Measurements from ENCODE around the gene ADK. TPM values are rescaled to one million over a fixed set of nuclear protein-coding genes. Genes with fewer than 3 reads are reported as not detected.
"Not testable (repeated sequence)": the region's sequence is repeated elsewhere in the genome, so short reads cannot be mapped to it uniquely, and the experiment has no call there.

The ADK gene
- total RNA-seq, 2 experiments from 2014 or later, result 52.8 to 54.4 TPM

DNA sequence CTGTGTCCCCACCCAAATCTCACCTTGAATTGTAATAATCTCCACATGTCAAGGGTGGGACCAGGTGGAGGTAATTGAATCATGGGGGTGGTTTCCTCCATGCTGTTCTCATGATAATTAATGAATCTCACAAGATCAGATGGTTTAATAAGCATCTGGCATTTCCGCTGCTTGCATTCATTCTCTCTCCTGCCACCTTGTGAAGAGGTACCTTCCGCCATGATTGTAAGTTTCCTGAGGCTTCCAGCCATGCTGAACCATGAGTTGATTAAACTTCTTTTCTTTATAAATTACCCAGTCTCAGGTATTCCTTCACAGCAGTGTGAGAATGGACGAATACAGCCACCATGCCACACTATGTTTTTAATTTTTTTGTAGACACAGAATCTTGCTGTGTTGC lies 345.3 kb downstream of the ADK start:
- not testable (repeated sequence) for H3K27ac Mint-ChIP-seq, H3K27me3 Mint-ChIP-seq
- peaks cover 35% of the 10 kb centered on the region for H3K36me3 Mint-ChIP-seq

DNA sequence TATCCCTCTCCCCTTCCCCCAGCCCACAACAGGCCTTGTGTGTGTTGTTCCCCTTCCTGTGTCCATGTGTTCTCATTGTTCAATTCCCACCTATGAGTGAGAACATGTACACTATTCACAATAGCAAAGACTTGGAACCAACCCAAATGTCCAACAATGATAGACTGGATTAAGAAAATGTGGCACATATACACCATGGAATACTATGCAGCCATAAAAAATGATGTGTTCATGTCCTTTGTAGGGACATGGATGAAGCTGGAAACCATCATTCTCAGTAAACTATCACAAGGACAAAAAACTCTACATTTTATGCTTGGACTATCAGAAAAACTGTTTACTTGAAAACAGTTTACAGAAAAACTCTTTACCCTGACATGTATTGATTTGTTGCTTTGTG lies 347.6 kb downstream of the ADK start:
- H3K27ac Mint-ChIP-seq; H3K4me3 Mint-ChIP-seq; intact Hi-C loops (cut with micrococcal nuclease); DNase-seq; H3K27me3 Mint-ChIP-seq; POLR2A ChIA-PET: not testable (repeated sequence)
- Mint-ChIP-seq H3K36me3 (peaks cover 37% of the 10 kb centered on the region), H3K4me1 (ENCODE audit: low read depth) (peaks cover 36% of the 10 kb centered on the region), H3K9me3 (peaks cover 19% of the 10 kb centered on the region)
- CTCF ChIA-PET, result interaction anchor here (0.6 kb wide), 1 partner anchor 234 kb away, joined by 3 read pairs; no protein-coding TSS in a partner anchor

More for the DNA sequence above, 345.3 kb downstream of the ADK start:
- Mint-ChIP-seq H3K4me1 (ENCODE audit: low read depth) (peaks cover 18% of the 10 kb centered on the region), H3K9me3 (peaks cover 19% of the 10 kb centered on the region)
- POLR2A ChIA-PET; intact Hi-C loops (cut with micrococcal nuclease); CTCF ChIA-PET; DNase-seq; H3K4me3 Mint-ChIP-seq: not testable (repeated sequence)

DNA sequence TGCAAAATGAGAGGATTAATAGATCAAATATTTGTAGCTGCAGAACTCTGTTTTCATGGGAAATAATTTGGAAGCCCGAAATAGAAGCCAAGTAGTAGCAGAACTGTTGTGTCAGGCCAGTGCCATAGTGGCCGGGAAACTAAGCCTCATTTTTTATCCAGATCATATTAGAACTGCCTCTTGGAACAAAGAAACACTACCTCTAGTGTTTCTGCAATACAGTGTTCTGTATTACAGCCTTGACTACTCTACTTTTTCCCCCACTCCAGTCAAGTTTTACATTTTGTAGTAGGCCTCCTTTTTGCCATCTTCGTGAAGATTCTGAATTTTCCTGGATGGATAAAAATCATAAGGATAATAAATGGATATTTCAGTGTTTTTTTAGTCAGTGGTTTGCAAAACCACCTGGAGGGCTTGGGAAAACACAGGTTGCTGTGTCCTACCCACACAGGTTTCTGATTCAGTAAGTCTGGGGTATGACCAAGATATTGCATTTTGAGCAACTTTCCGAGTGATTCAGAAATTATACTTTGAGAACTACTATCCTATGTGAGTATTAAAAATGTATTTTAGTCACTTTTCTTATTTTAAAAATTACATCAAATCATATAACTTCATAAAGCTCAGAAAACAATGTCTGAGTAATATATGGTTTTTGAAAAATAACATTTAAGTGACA lies 349.1 kb downstream of the ADK start:
- Mint-ChIP-seq H3K9me3 (peaks cover 28% of the 10 kb centered on the region), H3K4me1 (ENCODE audit: low read depth) (peaks cover 44% of the 10 kb centered on the region), H3K4me3 (no peak overlapping the region), H3K27ac (no peak overlapping the region), H3K36me3 (peaks cover 46% of the 10 kb centered on the region), H3K27me3 (no peaks in the 10 kb centered on the region)
- POLR2A ChIA-PET, result interaction anchor here (0.7 kb wide), 1 partner anchor 86 kb away, joined by 3 read pairs; no protein-coding TSS in a partner anchor
- intact Hi-C loops (cut with micrococcal nuclease), result loop anchor here (1.0 to 2.0 kb wide), 2 partner anchors 85 to 327 kb away; partner anchors contain the start of gene KAT6B
- CTCF ChIA-PET, result interaction anchor here (0.6 kb wide), 1 partner anchor 794 kb away, joined by 4 read pairs; no protein-coding TSS in a partner anchor
- peak; percentile 37 for DNase-seq

DNA sequence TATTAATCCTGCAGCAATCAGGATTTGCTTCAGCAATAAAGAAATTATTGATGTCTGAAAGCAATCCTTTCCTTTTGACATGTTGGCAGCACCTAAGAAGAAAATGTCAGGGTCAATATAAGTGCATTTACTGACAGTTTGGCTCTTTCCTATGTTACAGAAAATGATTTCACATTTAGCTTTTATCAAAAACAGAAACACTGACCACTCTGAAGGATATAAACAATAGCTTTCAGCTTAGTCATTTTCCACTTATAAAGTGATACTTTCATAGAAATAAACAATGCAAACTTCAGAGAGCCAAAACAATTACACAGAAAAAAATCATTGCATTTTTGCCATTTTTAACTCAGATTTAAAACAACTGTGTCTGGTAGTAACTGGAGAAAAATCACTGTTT lies 349.8 kb downstream of the ADK start:
- H3K36me3 Mint-ChIP-seq, result peaks cover 49% of the 10 kb centered on the region
- POLR2A ChIA-PET, result interaction anchor here (0.7 kb wide), 1 partner anchor 85 kb away, joined by 3 read pairs; no protein-coding TSS in a partner anchor
- peaks cover 46% of the 10 kb centered on the region for H3K4me1 Mint-ChIP-seq (ENCODE audit: low read depth)
- CTCF ChIA-PET, result no interaction called here
- no peak for DNase-seq
- intact Hi-C loops (cut with micrococcal nuclease), result loop anchor here (1.0 to 2.0 kb wide), 2 partner anchors 84 to 326 kb away; partner anchors contain the start of gene KAT6B
- no peak overlapping the region for H3K27ac Mint-ChIP-seq
- peaks cover 29% of the 10 kb centered on the region for H3K9me3 Mint-ChIP-seq
- no peak overlapping the region for H3K4me3 Mint-ChIP-seq
- H3K27me3 Mint-ChIP-seq, result no peaks in the 10 kb centered on the region

DNA sequence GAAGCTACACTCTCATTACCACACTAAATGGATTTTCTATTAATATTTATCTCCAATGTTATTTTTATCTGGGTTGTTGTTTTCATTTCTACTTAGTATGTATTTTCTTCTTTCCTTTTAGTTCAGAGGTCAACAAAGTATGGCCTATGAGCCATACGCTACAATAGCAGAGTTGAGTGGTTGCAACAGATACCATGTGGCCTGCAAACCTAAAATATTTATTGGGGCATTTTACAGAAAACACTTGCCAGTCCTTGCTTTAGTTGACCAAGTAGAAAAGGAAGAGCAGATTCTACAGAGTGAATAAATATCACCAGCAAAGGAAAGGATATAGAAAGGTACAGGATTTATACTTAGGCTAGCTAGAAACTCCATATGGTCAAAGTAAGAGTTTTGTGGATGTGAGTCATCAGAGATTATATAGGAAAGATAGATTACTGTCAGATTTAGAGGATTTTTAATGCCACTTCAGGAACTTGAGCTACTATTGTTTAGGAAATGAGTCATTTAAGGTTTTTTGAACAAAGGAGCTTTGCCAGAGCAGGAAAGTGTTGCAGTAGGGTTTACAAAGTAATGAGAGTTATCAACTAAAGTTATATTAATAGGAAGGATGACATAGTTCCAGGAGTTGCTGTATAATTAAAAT lies 352.1 kb downstream of the ADK start:
- H3K9me3 Mint-ChIP-seq, result peaks cover 21% of the 10 kb centered on the region
- no peaks in the 10 kb centered on the region for H3K27me3 Mint-ChIP-seq
- H3K4me1 Mint-ChIP-seq (ENCODE audit: low read depth), result peaks cover 46% of the 10 kb centered on the region
- ChIA-PET POLR2A (interaction anchor here (1.3 to 1.4 kb wide), 2 partner anchors 82 to 83 kb away, joined by 3 read pairs; no protein-coding TSS in a partner anchor), CTCF (interaction anchor here (0.7 kb wide), 1 partner anchor 329 kb away, joined by 4 read pairs; no protein-coding TSS in a partner anchor)
- no peak overlapping the region for H3K4me3 Mint-ChIP-seq
- intact Hi-C loops (cut with micrococcal nuclease), result no loop called here
- DNase-seq, result no peak
- peak overlapping the region; percentile 1 for H3K27ac Mint-ChIP-seq
- H3K36me3 Mint-ChIP-seq, result peaks cover 42% of the 10 kb centered on the region

DNA sequence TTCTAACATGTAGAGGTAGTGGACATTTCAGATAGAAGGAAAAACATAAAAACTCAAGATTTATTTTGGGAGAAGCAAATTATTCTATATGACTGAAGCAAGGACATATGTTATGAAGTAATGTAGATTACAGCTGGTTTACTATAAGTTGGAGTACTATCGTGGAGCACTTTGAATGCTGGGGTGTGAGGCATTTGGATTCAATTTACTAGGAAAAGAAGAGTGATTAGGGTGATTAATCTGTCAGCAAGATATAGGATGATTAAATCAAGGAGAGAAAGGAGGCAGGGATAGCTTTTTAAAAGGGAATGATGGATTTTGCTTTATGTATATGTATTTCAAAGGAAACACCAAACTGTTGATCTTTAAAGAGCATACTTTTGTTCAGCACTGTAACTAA lies 356.9 kb downstream of the ADK start:
- POLR2A ChIA-PET, result no interaction called here

DNA sequence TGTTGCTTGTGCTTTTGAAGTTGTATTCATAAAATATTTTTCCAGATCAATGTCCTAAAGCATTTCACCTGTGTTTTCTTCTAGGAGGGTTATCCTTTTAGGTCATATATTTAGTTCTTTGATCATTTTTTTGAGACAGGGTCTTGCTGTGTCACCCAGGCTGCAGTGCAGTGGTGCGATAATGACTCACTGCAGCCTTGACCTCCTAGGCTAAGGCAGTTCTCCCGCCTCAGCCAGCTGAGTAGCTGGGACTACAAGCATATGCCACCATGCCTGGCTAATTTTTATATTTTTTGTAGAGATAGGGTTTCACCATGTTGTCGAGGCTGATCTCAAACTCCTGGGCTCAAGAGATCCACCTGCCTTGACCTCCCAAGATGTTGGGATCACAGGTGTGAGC lies 359.6 kb downstream of the ADK start:
- H3K27me3 Mint-ChIP-seq, result no peaks in the 10 kb centered on the region
- H3K9me3 Mint-ChIP-seq, result peaks cover 57% of the 10 kb centered on the region
- peaks cover 59% of the 10 kb centered on the region for H3K36me3 Mint-ChIP-seq
- H3K4me3 Mint-ChIP-seq, result no peak overlapping the region
- no peak for DNase-seq
- no peaks in the 10 kb centered on the region for H3K4me1 Mint-ChIP-seq (ENCODE audit: low read depth)
- CTCF ChIA-PET, result no interaction called here
- intact Hi-C loops (cut with micrococcal nuclease), result no loop called here
- POLR2A ChIA-PET, result interaction anchor here (0.6 kb wide), 1 partner anchor 44 kb away, joined by 8 read pairs; no protein-coding TSS in a partner anchor
- H3K27ac Mint-ChIP-seq, result no peak overlapping the region

More for the DNA sequence above, 356.9 kb downstream of the ADK start:
- no peak for DNase-seq
- CTCF ChIA-PET, result no interaction called here
- H3K9me3 Mint-ChIP-seq, result peaks cover 47% of the 10 kb centered on the region
- H3K4me3 Mint-ChIP-seq, result no peak overlapping the region
- intact Hi-C loops (cut with micrococcal nuclease), result no loop called here
- no peaks in the 10 kb centered on the region for H3K27me3 Mint-ChIP-seq
- H3K36me3 Mint-ChIP-seq, result peaks cover 53% of the 10 kb centered on the region
- peaks cover 17% of the 10 kb centered on the region for H3K4me1 Mint-ChIP-seq (ENCODE audit: low read depth)
- no peak overlapping the region for H3K27ac Mint-ChIP-seq

DNA sequence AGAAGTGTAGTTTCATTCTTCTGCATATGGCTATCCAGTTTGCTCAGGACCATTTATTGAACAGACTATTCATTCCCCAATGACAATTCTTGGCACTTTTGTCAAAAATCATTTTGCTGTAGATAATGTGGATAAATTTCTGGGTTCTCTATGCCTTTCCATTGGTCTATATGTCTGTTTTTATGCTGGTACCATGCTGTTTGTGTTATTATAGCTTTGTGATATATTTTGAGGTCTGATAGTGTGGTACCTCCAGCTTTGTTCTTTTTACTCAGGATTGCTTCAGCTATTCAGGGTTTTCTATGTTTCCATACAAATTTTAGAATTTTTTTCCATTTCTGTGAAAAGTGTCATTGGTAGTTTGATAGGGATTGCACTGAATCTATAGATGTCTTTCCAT lies 360.0 kb downstream of the ADK start:
- H3K27ac Mint-ChIP-seq, result no peak overlapping the region
- ChIA-PET POLR2A (interaction anchor here (0.6 kb wide), 1 partner anchor 44 kb away, joined by 8 read pairs; no protein-coding TSS in a partner anchor), CTCF (no interaction called here)
- H3K27me3 Mint-ChIP-seq, result no peaks in the 10 kb centered on the region
- H3K4me1 Mint-ChIP-seq (ENCODE audit: low read depth), result no peaks in the 10 kb centered on the region
- peaks cover 55% of the 10 kb centered on the region for H3K9me3 Mint-ChIP-seq
- no peak overlapping the region for H3K4me3 Mint-ChIP-seq
- intact Hi-C loops (cut with micrococcal nuclease), result no loop called here
- DNase-seq, result no peak
- peaks cover 57% of the 10 kb centered on the region for H3K36me3 Mint-ChIP-seq

DNA sequence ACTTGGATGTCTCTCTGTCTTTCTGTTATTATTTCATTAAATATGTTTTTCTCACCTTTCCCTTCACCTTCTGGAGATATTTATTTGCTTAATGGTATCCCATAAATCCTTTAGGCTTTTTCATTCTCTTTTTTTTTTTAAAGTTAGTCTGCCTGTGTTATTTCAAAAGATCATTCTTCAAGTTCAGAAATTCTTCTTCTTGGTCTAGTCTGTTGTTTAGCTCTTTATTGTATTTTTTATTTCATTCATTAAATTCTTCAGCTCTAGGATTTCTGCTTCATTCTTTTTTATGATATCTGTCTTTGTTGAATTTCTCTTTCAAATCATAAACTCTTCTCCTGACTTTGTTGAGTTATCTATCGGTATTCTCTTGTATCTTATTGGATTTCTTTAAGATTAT lies 363.3 kb downstream of the ADK start:
- H3K27ac Mint-ChIP-seq, result no peak overlapping the region
- intact Hi-C loops (cut with micrococcal nuclease), result no loop called here
- POLR2A ChIA-PET, result no interaction called here
- H3K27me3 Mint-ChIP-seq, result no peaks in the 10 kb centered on the region
- peaks cover 52% of the 10 kb centered on the region for H3K36me3 Mint-ChIP-seq
- H3K9me3 Mint-ChIP-seq, result peaks cover 55% of the 10 kb centered on the region
- H3K4me3 Mint-ChIP-seq, result no peak overlapping the region
- no peak for DNase-seq
- CTCF ChIA-PET, result no interaction called here
- no peaks in the 10 kb centered on the region for H3K4me1 Mint-ChIP-seq (ENCODE audit: low read depth)

DNA sequence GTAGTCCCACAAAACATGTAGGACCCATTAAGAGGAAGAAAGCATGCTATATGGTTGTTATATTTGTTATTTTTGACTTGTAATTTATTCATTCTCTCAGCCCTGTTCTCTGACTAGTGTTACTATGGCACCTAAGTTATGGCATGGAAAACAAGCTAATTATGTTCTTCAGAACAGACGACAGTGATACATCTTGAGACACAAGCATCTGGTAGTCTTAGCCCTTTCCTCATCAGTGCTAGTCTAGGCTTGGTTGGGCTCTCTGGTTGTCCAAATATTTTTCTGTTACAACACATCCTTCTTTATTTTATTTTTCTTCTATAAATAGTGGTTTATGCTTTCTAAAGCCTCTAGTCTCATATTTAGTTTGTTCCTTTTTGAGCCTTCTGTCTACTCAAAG lies 367.0 kb downstream of the ADK start:
- Mint-ChIP-seq H3K27ac (no peak overlapping the region), H3K27me3 (no peaks in the 10 kb centered on the region), H3K4me3 (no peak overlapping the region), H3K9me3 (peaks cover 22% of the 10 kb centered on the region), H3K4me1 (ENCODE audit: low read depth) (no peaks in the 10 kb centered on the region), H3K36me3 (peaks cover 29% of the 10 kb centered on the region)
- intact Hi-C loops (cut with micrococcal nuclease), result no loop called here
- no peak for DNase-seq
- ChIA-PET POLR2A (no interaction called here), CTCF (no interaction called here)

DNA sequence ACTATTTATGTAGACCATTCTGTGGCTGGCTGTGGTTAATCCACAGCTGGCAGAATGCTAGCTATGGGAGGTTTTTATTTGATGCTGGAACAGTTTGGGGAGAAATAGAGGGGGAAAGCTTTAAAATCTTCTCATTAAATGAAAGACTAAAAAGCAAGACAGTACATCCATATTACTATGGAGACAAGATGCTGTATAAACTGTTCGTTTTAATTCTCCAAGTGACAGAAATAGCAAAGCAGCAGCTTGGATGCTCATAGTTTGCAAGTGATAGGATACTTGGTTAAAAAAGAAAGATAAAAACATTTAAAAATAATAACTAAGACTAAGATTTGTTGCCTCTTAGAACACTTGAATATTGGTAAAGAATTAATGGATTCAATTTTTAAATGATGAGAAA lies 370.5 kb downstream of the ADK start:
- H3K27ac Mint-ChIP-seq, result no peak overlapping the region
- intact Hi-C loops (cut with micrococcal nuclease), result no loop called here
- POLR2A ChIA-PET, result no interaction called here
- peaks cover 7% of the 10 kb centered on the region for H3K36me3 Mint-ChIP-seq
- no peaks in the 10 kb centered on the region for H3K9me3 Mint-ChIP-seq
- CTCF ChIA-PET, result no interaction called here
- H3K4me3 Mint-ChIP-seq, result no peak overlapping the region
- no peaks in the 10 kb centered on the region for H3K4me1 Mint-ChIP-seq (ENCODE audit: low read depth)
- H3K27me3 Mint-ChIP-seq, result no peaks in the 10 kb centered on the region
- no peak for DNase-seq

DNA sequence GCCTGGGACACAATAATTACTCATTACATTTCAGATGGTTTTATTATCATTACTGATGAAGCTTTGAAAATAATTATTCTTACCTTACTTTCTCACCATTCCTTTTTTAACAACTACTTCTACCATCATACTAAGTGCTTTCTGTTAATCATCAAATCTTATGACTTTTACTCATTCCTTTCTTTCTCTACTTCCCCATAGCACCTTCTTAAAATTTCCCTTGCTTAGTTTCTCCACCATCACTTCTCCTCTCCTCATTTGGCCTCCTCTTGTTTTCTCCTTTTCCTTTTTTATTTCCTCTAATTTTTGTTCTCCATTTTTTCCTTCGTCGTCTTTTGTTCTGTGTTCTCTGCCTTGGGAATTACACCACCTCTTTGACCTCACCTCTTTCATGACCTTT lies 372.2 kb downstream of the ADK start:
- CTCF ChIA-PET, result no interaction called here

More for the DNA sequence above, 372.2 kb downstream of the ADK start:
- H3K27ac Mint-ChIP-seq, result no peak overlapping the region
- intact Hi-C loops (cut with micrococcal nuclease), result no loop called here
- no peaks in the 10 kb centered on the region for H3K27me3 Mint-ChIP-seq
- DNase-seq, result no peak
- H3K4me3 Mint-ChIP-seq, result no peak overlapping the region
- POLR2A ChIA-PET, result no interaction called here
- H3K4me1 Mint-ChIP-seq (ENCODE audit: low read depth), result no peaks in the 10 kb centered on the region
- no peaks in the 10 kb centered on the region for H3K9me3 Mint-ChIP-seq
- peaks cover 14% of the 10 kb centered on the region for H3K36me3 Mint-ChIP-seq
